ENCODE data around the gene SRSF5. TPM values are rescaled to one million over a fixed set of nuclear protein-coding genes. Genes with fewer than 3 reads are reported as not detected.
"Not testable (repeated sequence)": the region's sequence is repeated elsewhere in the genome, so short reads cannot be mapped to it uniquely, and the experiment has no call there.

The SRSF5 gene
- total and polyA plus RNA-seq, 8 donors: 188 to 780 (median 659) TPM

GRCh38 chr14:69811868-69812252 lies 44.9 kb downstream of the SRSF5 start:
- DNase-seq (no peak), ATAC-seq (no peak)
- Histone ChIP-seq H3K4me3 (no peak overlapping the region), H3K36me3 (no peaks in the 10 kb centered on the region), H3K27ac (no peak overlapping the region), H3K9me3 (no peaks in the 10 kb centered on the region), H3K4me1 (no peaks in the 10 kb centered on the region), H3K27me3 (peaks cover 0 to 18% of the 10 kb centered on the region in 2 donors)
- TF ChIP-seq, protein P1, sequence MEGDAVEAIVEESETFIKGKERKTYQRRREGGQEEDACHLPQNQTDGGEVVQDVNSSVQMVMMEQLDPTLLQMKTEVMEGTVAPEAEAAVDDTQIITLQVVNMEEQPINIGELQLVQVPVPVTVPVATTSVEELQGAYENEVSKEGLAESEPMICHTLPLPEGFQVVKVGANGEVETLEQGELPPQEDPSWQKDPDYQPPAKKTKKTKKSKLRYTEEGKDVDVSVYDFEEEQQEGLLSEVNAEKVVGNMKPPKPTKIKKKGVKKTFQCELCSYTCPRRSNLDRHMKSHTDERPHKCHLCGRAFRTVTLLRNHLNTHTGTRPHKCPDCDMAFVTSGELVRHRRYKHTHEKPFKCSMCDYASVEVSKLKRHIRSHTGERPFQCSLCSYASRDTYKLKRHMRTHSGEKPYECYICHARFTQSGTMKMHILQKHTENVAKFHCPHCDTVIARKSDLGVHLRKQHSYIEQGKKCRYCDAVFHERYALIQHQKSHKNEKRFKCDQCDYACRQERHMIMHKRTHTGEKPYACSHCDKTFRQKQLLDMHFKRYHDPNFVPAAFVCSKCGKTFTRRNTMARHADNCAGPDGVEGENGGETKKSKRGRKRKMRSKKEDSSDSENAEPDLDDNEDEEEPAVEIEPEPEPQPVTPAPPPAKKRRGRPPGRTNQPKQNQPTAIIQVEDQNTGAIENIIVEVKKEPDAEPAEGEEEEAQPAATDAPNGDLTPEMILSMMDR (IDR thresholded peaks at IDR 0.05): no peak
- intact Hi-C loops (cut with DNase I): loop anchor here in 1 of 2 donors (10.0 kb wide), 1 partner anchor 213 kb away; no protein-coding TSS in a partner anchor

- Histone ChIP-seq H3K27ac (no peak overlapping the region), H3K36me3 (no peaks in the 10 kb centered on the region), H3K9me3 (no peaks in the 10 kb centered on the region), H3K4me3 (no peak overlapping the region), H3K4me1 (no peaks in the 10 kb centered on the region), H3K27me3 (peaks cover 0 to 27% of the 10 kb centered on the region in 2 donors)
- ATAC-seq (no peak), DNase-seq (no peak)
- intact Hi-C loops (cut with DNase I): loop anchor here in 1 of 2 donors (10.0 kb wide), 1 partner anchor 212 kb away; no protein-coding TSS in a partner anchor
- TF ChIP-seq, protein P1 (IDR thresholded peaks at IDR 0.05): no peak
These were observed 45.8 kb downstream of the SRSF5 start for GRCh38 chr14:69812711-69813110.

- H3K4me3 ChIP-seq, H3K36me3 ChIP-seq, ATAC-seq, H3K4me1 ChIP-seq, H3K9me3 ChIP-seq, H3K27ac ChIP-seq, DNase-seq: not testable (repeated sequence)
- H3K27me3 ChIP-seq: peaks cover 0 to 33% of the 10 kb centered on the region in 2 donors
- intact Hi-C loops (cut with DNase I): loop anchor here in 1 of 2 donors (10.0 kb wide), 1 partner anchor 211 kb away; no protein-coding TSS in a partner anchor
These were observed 46.4 kb downstream of the SRSF5 start for GRCh38 chr14:69813346-69813745.

DNA sequence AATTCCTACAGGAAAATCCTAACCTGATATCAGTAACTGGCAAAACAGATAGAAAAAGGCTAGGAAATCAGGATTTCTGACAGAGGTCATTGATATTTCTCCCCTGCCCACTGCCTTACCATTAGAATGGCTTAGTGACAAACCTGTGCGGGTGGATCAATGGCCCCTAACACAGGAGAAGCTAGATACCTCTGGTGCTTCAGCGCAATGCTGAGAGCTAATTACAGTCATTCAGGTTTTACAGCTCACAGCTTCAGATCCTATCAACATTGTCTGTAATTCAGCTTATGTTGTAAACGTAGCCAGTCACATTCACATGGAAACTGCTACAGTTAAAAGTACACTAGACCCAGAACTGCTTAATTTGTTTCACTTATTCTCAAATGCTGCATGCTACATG lies 47.5 kb downstream of the SRSF5 start:
- H3K27me3 ChIP-seq: peaks cover 0 to 36% of the 10 kb centered on the region in 2 donors
- no peak overlapping the region for H3K27ac ChIP-seq
- ATAC-seq (no peak), DNase-seq (no peak)
- H3K36me3 ChIP-seq: no peaks in the 10 kb centered on the region
- TF ChIP-seq, protein P1 (IDR thresholded peaks at IDR 0.05): no peak
- H3K9me3 ChIP-seq: no peaks in the 10 kb centered on the region
- H3K4me3 ChIP-seq: no peak overlapping the region
- intact Hi-C loops (cut with DNase I): loop anchor here in 1 of 2 donors (10.0 kb wide), 1 partner anchor 210 kb away; no protein-coding TSS in a partner anchor
- H3K4me1 ChIP-seq: no peaks in the 10 kb centered on the region

DNA sequence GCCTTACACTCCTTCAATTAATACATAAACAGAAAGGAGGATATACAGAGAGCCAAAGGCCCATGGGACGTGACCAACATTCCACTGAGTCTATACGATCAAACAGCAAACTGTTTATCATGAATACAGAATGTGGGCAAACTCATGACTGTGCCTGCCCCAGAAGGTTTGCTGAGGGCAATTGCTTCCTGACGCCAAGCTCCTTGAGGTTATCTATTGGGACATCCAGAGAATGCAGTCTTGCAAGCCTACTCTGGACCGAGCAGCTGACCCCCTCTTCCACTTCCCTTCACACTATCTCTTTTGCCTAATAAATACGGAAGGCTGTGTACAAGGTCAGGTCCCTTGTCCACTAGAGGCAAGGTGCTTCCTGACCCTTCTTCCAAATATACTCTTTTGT lies 48.6 kb downstream of the SRSF5 start:
- Histone ChIP-seq H3K27me3 (peaks cover 0 to 38% of the 10 kb centered on the region in 2 donors), H3K36me3 (no peaks in the 10 kb centered on the region), H3K9me3 (no peaks in the 10 kb centered on the region), H3K4me1 (no peaks in the 10 kb centered on the region), H3K4me3 (no peak overlapping the region), H3K27ac (no peak overlapping the region)
- DNase-seq: no peak
- no peak for ATAC-seq
- TF ChIP-seq, protein P1 (IDR thresholded peaks at IDR 0.05): no peak
- intact Hi-C loops (cut with DNase I): loop anchor here (5.0 to 10.0 kb wide), 2 partner anchors 209 to 212 kb away; no protein-coding TSS in a partner anchor

GRCh38 chr14:69816216-69816615 lies 49.3 kb downstream of the SRSF5 start:
- Histone ChIP-seq H3K4me1 (no peaks in the 10 kb centered on the region), H3K27ac (no peak overlapping the region), H3K36me3 (no peaks in the 10 kb centered on the region), H3K4me3 (no peak overlapping the region), H3K9me3 (no peaks in the 10 kb centered on the region), H3K27me3 (peaks cover 0 to 38% of the 10 kb centered on the region in 2 donors)
- TF ChIP-seq, protein P1 (IDR thresholded peaks at IDR 0.05): no peak
- no peak for DNase-seq
- no peak for ATAC-seq
- intact Hi-C loops (cut with DNase I): loop anchor here (5.0 to 10.0 kb wide), 2 partner anchors 209 to 211 kb away; no protein-coding TSS in a partner anchor

Data from left lung (tissue), 10 donors.